Gastroesophageal sphincter (tissue), 4 donors: ENCODE measurements around the gene ORC6. TPM values are rescaled to one million over a fixed set of nuclear protein-coding genes. Genes with fewer than 3 reads are reported as not detected.

Experiments
- ATAC-seq: fragments of 150-250 bp; one replicate; pipeline ENCODE4 v1.9.1; 2016; ENCODE audit warnings: mild to moderate bottlenecking, moderate library complexity
- H3K27ac ChIP-seq, 4 donors: fragments of 200-600 bp; sonication (generic) in 3 of 4; 1 replicate in 3 of 4; 2 replicates in 1 of 4; pipeline ENCODE4 v1.5.1; 2016 to 2019
- H3K27me3 ChIP-seq: fragments of 200-600 bp; sonication (generic); one replicate; pipeline ENCODE4 v1.5.1; 2019
- H3K36me3 ChIP-seq, 2 donors: fragments of 200-600 bp; sonication (generic); one replicate each; pipeline ENCODE4 v1.5.1; 2019; ENCODE audit warnings: control low read depth in 1 of 2
- H3K4me1 ChIP-seq, 3 donors: fragments of 200-600 bp; sonication (generic); 1 replicate in 2 of 3; 2 replicates in 1 of 3; pipeline ENCODE4 v1.5.1; 2016 to 2019; ENCODE audit warnings: control low read depth in 2 of 3
- H3K4me3 ChIP-seq, 2 donors: fragments of 200-600 bp; sonication (generic); one replicate each; pipeline ENCODE4 v1.5.1; 2019; ENCODE audit warnings: mild to moderate bottlenecking in 1 of 2, moderate library complexity in 1 of 2
- H3K9me3 ChIP-seq, 3 donors: fragments of 200-600 bp; sonication (generic); one replicate each; pipeline ENCODE4 v1.5.1; 2017 to 2019; ENCODE audit warnings: control low read depth in 2 of 3
- EP300 ChIP-seq: sonication (generic); formaldehyde crosslinking; IDR thresholded peaks from one replicate; pipeline ENCODE4 v1.6.1; 2017; ENCODE audit warnings: antibody characterized with exemption, mild to moderate bottlenecking
- POLR2A ChIP-seq, 2 donors: fragments of 450-650 bp; IDR thresholded peaks; one replicate each; pipeline ENCODE4 v1.6.1; 2017; ENCODE audit warnings: antibody characterized with exemption in 2 of 2, mild to moderate bottlenecking in 2 of 2, moderate library complexity in 1 of 2
- POLR2AphosphoS5 ChIP-seq: sonication (generic); formaldehyde crosslinking; IDR thresholded peaks from one replicate; pipeline ENCODE4 v1.6.1; 2017; ENCODE audit warnings: antibody characterized with exemption
- WGBS, 2 donors: methylation state at CpG; one replicate each; pipeline ENCODE4 v1.1.5; 2018; ENCODE audit warnings: low coverage in 1 of 2; 5-methylcytosine and 5-hydroxymethylcytosine counted together
- total RNA-seq, 4 donors: library from RNA; depleted of rRNA; stranded (reverse); fragments of >200 nt; gene quantifications; one replicate each; pipeline ENCODE4 v1.1.0, GENCODE V29; 2016
- TF ChIP-seq, protein P1 (sequence below), 4 experiments: fragments of 200-600 bp in 2 of 4; fragments of 450-650 bp in 2 of 4; sonication (generic) in 1 of 4; IDR thresholded peaks; one replicate each; pipeline ENCODE4 v1.5.1; 2017 to 2019; ENCODE audit warnings: antibody characterized with exemption in 4 of 4, mild to moderate bottlenecking in 2 of 4, moderate library complexity in 2 of 4

Gene ORC6
- total RNA-seq, 4 donors from 2014 or later: 0.62 to 2.2 (median 1.2) TPM

DNA sequence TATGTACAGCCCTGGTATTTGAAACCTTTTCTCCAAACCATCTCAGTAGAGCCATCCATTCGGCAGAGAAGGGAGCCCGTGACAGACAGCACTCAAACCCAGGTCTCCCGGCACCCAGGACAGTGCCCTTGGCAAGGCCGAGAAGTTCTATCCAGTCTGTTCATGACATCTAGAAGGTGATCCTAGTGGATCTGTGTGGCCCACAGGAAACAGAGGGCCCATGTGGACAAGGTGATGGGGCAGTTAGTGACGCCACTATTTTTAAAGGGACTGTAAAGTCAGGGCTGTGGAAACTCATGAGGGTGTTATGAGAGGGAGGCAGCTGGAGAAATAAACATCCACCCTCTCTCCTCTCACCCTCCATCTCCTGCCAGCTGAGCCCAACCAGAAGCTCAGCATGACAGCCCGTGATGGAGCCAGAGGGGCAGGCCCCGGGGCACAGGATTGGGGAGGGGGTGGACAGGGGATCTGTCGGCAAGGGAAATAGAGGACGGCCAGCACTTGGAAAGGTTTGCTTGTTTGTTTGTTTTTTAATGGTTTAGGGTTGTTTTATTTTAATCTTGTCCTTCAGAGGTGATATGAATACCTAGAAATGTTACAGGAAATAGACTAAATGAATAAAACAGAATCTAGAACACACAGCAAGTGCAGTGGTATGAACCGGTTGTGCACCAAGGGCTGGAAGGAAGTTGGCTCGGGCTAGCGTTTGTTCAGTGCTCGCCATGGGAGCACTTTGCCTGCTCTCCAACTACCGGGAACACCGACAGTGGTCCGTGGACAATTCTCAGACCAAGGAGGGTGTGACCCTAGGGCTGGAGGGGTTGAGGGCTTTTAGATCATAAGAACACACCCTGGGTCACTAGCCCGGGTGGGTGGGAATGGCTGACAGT, 41.6 kb downstream of the ORC6 start:
- no peak for ATAC-seq

DNA sequence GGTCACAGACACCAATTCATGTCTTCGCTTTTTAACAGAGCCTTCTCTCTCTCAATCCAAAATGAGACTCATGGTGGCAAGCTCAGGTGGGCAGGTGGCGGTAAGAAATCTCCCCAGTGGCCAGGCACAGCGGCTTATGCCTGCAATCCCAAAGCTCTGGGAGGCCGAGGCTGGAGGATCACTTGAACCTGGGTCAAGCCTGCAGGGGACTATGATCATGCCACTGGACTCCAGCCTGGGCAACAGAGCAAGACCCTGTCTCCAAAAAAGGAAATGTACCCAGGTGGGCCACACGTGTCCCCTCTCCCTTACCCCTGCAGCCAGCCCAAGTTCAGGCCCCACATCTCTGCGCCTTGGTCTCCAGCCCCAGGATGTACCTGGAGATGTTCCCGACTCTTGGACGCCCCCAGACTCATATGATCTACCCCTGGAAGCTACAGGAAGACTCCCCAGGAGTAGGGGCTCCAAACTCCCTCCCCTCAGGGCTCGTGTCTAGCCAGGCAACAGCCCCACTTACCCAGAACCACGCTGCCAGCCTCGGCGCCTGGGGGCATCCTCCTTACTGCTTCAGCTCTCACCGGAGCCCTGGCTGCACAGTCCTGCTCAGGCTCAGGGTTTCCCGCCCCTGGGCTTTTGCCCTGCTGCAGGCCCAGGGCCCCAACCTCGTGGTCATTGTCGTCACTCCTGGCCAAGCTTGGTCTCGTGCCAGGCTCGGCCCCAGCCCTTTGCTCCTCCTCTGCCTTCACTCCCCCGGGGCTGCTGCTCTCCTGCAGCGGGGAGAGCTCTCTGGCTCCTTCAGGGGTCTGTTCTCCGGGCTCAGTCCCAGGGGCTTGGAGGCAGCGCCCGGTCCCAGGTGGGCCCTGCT, 42.5 kb downstream of the ORC6 start:
- TF ChIP-seq, protein P1, sequence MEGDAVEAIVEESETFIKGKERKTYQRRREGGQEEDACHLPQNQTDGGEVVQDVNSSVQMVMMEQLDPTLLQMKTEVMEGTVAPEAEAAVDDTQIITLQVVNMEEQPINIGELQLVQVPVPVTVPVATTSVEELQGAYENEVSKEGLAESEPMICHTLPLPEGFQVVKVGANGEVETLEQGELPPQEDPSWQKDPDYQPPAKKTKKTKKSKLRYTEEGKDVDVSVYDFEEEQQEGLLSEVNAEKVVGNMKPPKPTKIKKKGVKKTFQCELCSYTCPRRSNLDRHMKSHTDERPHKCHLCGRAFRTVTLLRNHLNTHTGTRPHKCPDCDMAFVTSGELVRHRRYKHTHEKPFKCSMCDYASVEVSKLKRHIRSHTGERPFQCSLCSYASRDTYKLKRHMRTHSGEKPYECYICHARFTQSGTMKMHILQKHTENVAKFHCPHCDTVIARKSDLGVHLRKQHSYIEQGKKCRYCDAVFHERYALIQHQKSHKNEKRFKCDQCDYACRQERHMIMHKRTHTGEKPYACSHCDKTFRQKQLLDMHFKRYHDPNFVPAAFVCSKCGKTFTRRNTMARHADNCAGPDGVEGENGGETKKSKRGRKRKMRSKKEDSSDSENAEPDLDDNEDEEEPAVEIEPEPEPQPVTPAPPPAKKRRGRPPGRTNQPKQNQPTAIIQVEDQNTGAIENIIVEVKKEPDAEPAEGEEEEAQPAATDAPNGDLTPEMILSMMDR (IDR thresholded peaks at IDR 0.05): no peak
- TF ChIP-seq POLR2A (IDR thresholded peaks at IDR 0.05) (no peak), POLR2AphosphoS5 (no peak), EP300 (no peak)

More for the DNA sequence above, 41.6 kb downstream of the ORC6 start:
- Histone ChIP-seq H3K27me3 (no peaks in the 10 kb centered on the region), H3K4me3 (no peak overlapping the region), H3K4me1 (no peaks in the 10 kb centered on the region), H3K36me3 (no peaks in the 10 kb centered on the region), H3K9me3 (peaks cover 0 to 3% (median 0%) of the 10 kb centered on the region in 3 donors), H3K27ac (no peak overlapping the region)
- TF ChIP-seq POLR2AphosphoS5: no peak
- TF ChIP-seq POLR2A (IDR thresholded peaks at IDR 0.05): no peak
- TF ChIP-seq, protein P1 (IDR thresholded peaks at IDR 0.05): no peak
- TF ChIP-seq EP300: no peak
- 49 to 52% methylated on average over 7 to 10 of the region's 17 CpGs for WGBS, 2 donors

DNA sequence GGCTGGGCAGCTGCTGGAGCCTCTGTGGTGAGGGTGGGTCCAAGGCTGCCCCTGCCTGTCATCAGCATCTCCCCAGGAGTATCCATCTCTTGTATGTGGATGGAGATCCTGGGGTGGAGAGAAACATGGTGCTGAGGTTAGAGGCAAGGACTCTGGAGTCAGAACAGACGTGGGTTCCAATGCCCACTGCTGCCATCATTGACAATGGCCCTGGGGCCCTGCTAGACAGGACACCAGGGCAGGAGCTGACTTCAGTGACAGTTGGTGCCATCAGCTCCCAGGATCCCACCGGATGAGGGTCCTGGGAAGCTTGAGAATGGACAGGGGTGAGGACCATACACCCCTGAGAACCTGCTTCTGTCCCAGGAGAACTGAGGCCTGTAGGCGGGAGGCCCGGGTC, 43.1 kb downstream of the ORC6 start:
- no peak for TF ChIP-seq POLR2A (IDR thresholded peaks at IDR 0.05)
- no peak for TF ChIP-seq POLR2AphosphoS5
- TF ChIP-seq, protein P1 (IDR thresholded peaks at IDR 0.05): no peak
- TF ChIP-seq EP300: no peak
- no peaks in the 10 kb centered on the region for H3K4me1 ChIP-seq
- ATAC-seq: no peak
- H3K27ac ChIP-seq: no peak overlapping the region
- no peaks in the 10 kb centered on the region for H3K9me3 ChIP-seq
- no peaks in the 10 kb centered on the region for H3K36me3 ChIP-seq
- no peak overlapping the region for H3K4me3 ChIP-seq
- WGBS, 2 donors: 83% methylated on average over 1 of the region's 4 CpGs; no CpG with 5 or more reads in 1 of the 2 donors
- H3K27me3 ChIP-seq: no peaks in the 10 kb centered on the region

More for the DNA sequence above, 42.5 kb downstream of the ORC6 start:
- Histone ChIP-seq H3K27me3 (no peaks in the 10 kb centered on the region), H3K27ac (no peak overlapping the region), H3K9me3 (no peaks in the 10 kb centered on the region), H3K36me3 (no peaks in the 10 kb centered on the region), H3K4me1 (no peaks in the 10 kb centered on the region), H3K4me3 (no peak overlapping the region)
- 86% methylated on average over 10 of the region's 23 CpGs; no CpG with 5 or more reads in 1 of the 2 donors for WGBS, 2 donors
- ATAC-seq: no peak

DNA sequence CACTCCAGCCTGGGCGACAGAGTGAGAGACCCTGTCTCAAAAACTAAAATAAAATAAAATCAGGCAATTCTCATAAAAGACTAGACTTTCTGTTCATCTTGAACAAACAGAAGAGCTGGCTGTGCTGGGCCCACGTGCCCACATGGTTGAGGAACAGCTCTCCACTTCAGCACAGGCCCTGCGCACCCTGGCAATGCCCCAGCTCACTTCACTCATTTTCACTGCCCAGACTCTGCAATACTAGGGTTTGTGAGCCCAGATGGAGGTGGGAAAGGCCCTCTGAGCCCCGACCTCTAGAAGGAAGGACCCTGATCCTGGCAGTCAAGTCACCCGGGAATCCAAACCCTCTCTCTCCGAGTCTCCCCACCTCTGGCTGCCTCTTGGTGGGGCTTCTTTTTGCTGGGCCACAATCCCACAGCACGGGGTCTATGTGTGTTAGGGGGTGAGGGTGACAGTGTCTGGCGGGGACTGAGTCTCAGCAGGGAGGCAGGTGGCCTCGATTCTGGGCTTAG, 43.9 kb downstream of the ORC6 start:
- ATAC-seq: no peak
- H3K9me3 ChIP-seq: no peaks in the 10 kb centered on the region
- no peak overlapping the region for H3K4me3 ChIP-seq
- no peaks in the 10 kb centered on the region for H3K27me3 ChIP-seq
- H3K36me3 ChIP-seq: no peaks in the 10 kb centered on the region
- WGBS, 2 donors: 61 to 69% methylated on average over 3 to 6 of the region's 9 CpGs
- H3K4me1 ChIP-seq: no peaks in the 10 kb centered on the region
- no peak overlapping the region for H3K27ac ChIP-seq
- TF ChIP-seq POLR2A (IDR thresholded peaks at IDR 0.05) (no peak), POLR2AphosphoS5 (no peak), EP300 (no peak)
- TF ChIP-seq, protein P1 (IDR thresholded peaks at IDR 0.05): no peak
